Effector memory CD8-positive, alpha-beta T cell (primary cell): Measurements from ENCODE around the gene TLNRD1.

Experiments used
- ATAC-seq: fragments of 150-1000 bp; cut with Tn5 transposase; replicated peaks from 2 replicates; pipeline ENCODE4 v1.10.0; 2021; ENCODE audit warnings: mild to moderate bottlenecking, moderate library complexity
- DNase-seq, 3 experiments: peaks; one replicate each; pipeline ENCODE4 v3.0.0; 2021
- H3K27ac Mint-ChIP-seq, 2 donors: one replicate each; pipeline ENCODE4 v1.8.0; 2022; ENCODE audit warnings: mild to moderate bottlenecking in 2 of 2, mixed read lengths in 2 of 2, moderate library complexity in 2 of 2
- H3K27me3 Mint-ChIP-seq, 2 donors: one replicate each; pipeline ENCODE4 v1.8.0; 2022; ENCODE audit warnings: mixed read lengths in 2 of 2
- H3K36me3 Mint-ChIP-seq: one replicate; pipeline ENCODE4 v1.8.0; 2022; ENCODE audit warnings: mild to moderate bottlenecking, moderate library complexity, mixed read lengths; ENCODE audit not compliant: insufficient read depth
- H3K4me1 Mint-ChIP-seq, 2 donors: one replicate each; pipeline ENCODE4 v1.8.0; 2022; ENCODE audit warnings: low read depth in 2 of 2, mixed read lengths in 2 of 2
- H3K4me3 Mint-ChIP-seq, 2 donors: one replicate each; pipeline ENCODE4 v1.8.0; 2022; ENCODE audit warnings: mild to moderate bottlenecking in 2 of 2, mixed read lengths in 2 of 2, moderate library complexity in 2 of 2
- H3K9me3 Mint-ChIP-seq, 2 donors: one replicate each; pipeline ENCODE4 v1.8.0; 2022; ENCODE audit warnings: mixed read lengths in 2 of 2

Gene TLNRD1

DNA sequence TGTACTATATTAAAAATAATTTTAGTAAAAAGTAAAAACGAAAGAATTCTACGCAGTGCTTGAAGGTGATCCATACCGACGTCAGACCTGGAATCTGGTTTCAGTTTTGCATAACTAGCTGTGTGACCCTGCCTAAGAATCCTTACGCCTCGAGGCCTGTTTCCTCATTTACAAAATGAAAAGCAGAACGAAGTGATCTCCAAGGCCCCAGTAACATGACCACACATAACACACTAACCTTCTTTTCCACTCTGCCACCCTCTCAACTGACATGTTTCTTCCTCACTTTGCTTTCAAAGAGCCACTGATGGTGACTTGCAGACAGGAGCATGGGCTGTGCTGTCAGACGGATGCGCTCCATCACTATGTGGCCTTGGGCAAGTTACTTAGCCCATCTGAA is 15.9 kb upstream of the TLNRD1 start:
- Mint-ChIP-seq H3K4me1 (peaks cover 36 to 55% of the 10 kb centered on the region in 2 donors), H3K27ac (peak overlapping the region in 1 of 2 donors; percentile 66), H3K4me3 (no peak overlapping the region), H3K36me3 (peaks cover 28% of the 10 kb centered on the region), H3K9me3 (no peaks in the 10 kb centered on the region), H3K27me3 (no peaks in the 10 kb centered on the region)
- DNase-seq: no peak
- no peak for ATAC-seq

DNA sequence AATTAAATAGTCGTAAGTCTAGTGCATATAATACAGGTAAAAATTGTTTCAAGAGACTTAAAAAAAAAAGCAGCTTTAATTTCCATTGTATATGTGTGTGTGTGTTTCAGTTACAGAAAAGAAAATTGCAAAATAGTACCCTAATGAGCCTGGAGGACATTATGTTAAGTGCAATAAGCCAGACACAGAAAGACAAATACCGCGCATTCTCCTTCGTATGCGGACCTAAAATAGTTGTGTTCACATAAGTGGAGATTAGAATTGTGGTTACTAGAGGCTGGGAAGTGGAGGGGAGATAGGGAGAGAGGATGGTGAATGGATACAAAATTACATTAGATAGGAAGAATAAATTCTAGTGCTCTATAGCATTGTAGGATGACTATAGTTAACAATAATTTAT is 14.7 kb upstream of the TLNRD1 start:
- H3K27me3 Mint-ChIP-seq: no peaks in the 10 kb centered on the region
- H3K4me3 Mint-ChIP-seq: no peak overlapping the region
- peaks cover 22% of the 10 kb centered on the region for H3K36me3 Mint-ChIP-seq
- no peaks in the 10 kb centered on the region for H3K9me3 Mint-ChIP-seq
- ATAC-seq (no peak), DNase-seq (no peak)
- H3K4me1 Mint-ChIP-seq: peaks cover 36 to 59% of the 10 kb centered on the region in 2 donors
- H3K27ac Mint-ChIP-seq: no peak overlapping the region

- H3K27me3 Mint-ChIP-seq: no peaks in the 10 kb centered on the region
- H3K36me3 Mint-ChIP-seq: peaks cover 17% of the 10 kb centered on the region
- peak overlapping the region in 1 of 2 donors; percentile 9 for H3K27ac Mint-ChIP-seq
- ATAC-seq: no peak
- H3K9me3 Mint-ChIP-seq: no peaks in the 10 kb centered on the region
- H3K4me3 Mint-ChIP-seq: no peak overlapping the region
- peaks cover 36 to 59% of the 10 kb centered on the region in 2 donors for H3K4me1 Mint-ChIP-seq
- DNase-seq: no peak
These were observed 14.2 kb upstream of the TLNRD1 start for GRCh38 chr15:80986487-80986886.

GRCh38 chr15:80988148-80988796 is 12.5 kb upstream of the TLNRD1 start:
- Mint-ChIP-seq H3K27me3 (no peaks in the 10 kb centered on the region), H3K36me3 (peaks cover 10% of the 10 kb centered on the region), H3K9me3 (no peaks in the 10 kb centered on the region), H3K4me1 (peaks cover 36 to 49% of the 10 kb centered on the region in 2 donors), H3K4me3 (peak overlapping the region; percentile 94), H3K27ac (peak overlapping the region; percentile 96 to 97)
- no peak for DNase-seq
- no peak for ATAC-seq

DNA sequence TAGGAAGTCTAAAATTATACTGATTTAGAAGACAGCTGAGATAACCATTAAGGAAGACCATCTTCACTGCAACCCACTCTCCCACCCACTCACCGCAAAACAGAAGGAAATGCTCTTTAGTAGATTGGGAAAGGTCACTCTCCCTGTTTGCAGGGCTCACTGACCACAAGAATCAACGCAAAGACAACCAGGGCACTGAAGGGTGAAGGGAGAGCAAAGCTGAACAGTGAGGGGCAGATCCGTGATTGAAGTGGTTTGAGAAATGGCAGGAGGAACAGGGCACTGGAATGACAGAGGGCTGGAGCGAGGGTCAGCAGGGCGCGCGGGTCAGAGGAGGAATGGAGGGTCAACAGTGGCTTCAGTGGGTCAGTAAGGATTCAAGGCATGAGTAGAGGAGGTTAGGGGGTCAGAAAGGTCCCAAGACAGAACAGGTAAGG is 11.6 kb upstream of the TLNRD1 start:
- peaks cover 33 to 45% of the 10 kb centered on the region in 2 donors for H3K4me1 Mint-ChIP-seq
- no peak for ATAC-seq
- peak overlapping the region; percentile 96 to 97 for H3K27ac Mint-ChIP-seq
- H3K36me3 Mint-ChIP-seq: peaks cover 10% of the 10 kb centered on the region
- no peaks in the 10 kb centered on the region for H3K9me3 Mint-ChIP-seq
- H3K4me3 Mint-ChIP-seq: peak overlapping the region; percentile 94
- no peak for DNase-seq
- no peaks in the 10 kb centered on the region for H3K27me3 Mint-ChIP-seq

- ATAC-seq (peak; percentile 99), DNase-seq (peak; percentile 91 to 94 (median 93))
- Mint-ChIP-seq H3K27ac (peak within 1 kb of the TSS; percentile 96 to 97), H3K4me3 (peak within 1 kb of the TSS; percentile 94), H3K27me3 (no peaks in the 10 kb centered on the region), H3K4me1 (peaks cover 31 to 39% of the 10 kb centered on the region in 2 donors), H3K9me3 (no peaks in the 10 kb centered on the region), H3K36me3 (peaks cover 10% of the 10 kb centered on the region)
These were observed 10.9 kb upstream of the TLNRD1 start, which contains the start of gene MESD for GRCh38 chr15:80989518-80990478. Gene MESD, minus strand, starts transcription at chr15:80989819. Its CDS starts 28 bp downstream, at chr15:80989791.

GRCh38 chr15:80990955-80991354 is 9.8 kb upstream of the TLNRD1 start:
- ATAC-seq (no peak), DNase-seq (no peak)
- H3K27ac Mint-ChIP-seq: no peak overlapping the region
- H3K36me3 Mint-ChIP-seq: peaks cover 12% of the 10 kb centered on the region
- no peak overlapping the region for H3K4me3 Mint-ChIP-seq
- no peaks in the 10 kb centered on the region for H3K9me3 Mint-ChIP-seq
- H3K27me3 Mint-ChIP-seq: no peaks in the 10 kb centered on the region
- H3K4me1 Mint-ChIP-seq: peaks cover 28 to 35% of the 10 kb centered on the region in 2 donors

- Mint-ChIP-seq H3K4me3 (no peak overlapping the region), H3K4me1 (peaks cover 29 to 34% of the 10 kb centered on the region in 2 donors), H3K27me3 (no peaks in the 10 kb centered on the region), H3K36me3 (peaks cover 13% of the 10 kb centered on the region), H3K9me3 (no peaks in the 10 kb centered on the region), H3K27ac (no peak overlapping the region)
- no peak for ATAC-seq
- no peak for DNase-seq
These were observed 9.3 kb upstream of the TLNRD1 start for GRCh38 chr15:80991421-80991820.

GRCh38 chr15:80992006-80992405 is 8.7 kb upstream of the TLNRD1 start:
- no peaks in the 10 kb centered on the region for H3K27me3 Mint-ChIP-seq
- no peak overlapping the region for H3K4me3 Mint-ChIP-seq
- H3K27ac Mint-ChIP-seq: no peak overlapping the region
- H3K36me3 Mint-ChIP-seq: peaks cover 13% of the 10 kb centered on the region
- no peaks in the 10 kb centered on the region for H3K9me3 Mint-ChIP-seq
- no peak for ATAC-seq
- H3K4me1 Mint-ChIP-seq: peaks cover 23 to 28% of the 10 kb centered on the region in 2 donors
- no peak for DNase-seq

DNA sequence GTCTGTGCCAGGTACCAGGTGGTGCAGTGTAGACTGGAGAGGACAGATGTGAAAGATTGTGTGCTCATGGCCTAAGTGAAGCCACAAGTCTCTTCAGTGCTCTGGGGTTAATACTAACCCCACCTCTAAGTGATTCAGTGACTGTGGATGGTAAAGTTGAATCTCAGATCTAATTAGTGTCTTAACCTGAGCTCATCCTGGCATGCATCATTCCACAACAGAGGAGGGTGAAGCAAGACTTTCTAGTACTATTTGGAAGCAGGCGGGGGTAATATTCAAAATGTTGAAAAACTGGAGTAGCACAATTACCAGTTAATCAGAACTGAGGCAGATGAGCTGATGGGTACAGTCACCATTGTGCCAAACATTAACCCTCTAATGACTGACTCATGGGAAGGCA is 8.3 kb upstream of the TLNRD1 start:
- Mint-ChIP-seq H3K27me3 (no peaks in the 10 kb centered on the region), H3K9me3 (no peaks in the 10 kb centered on the region), H3K36me3 (peaks cover 13% of the 10 kb centered on the region), H3K4me3 (no peak overlapping the region), H3K27ac (no peak overlapping the region), H3K4me1 (peaks cover 21 to 29% of the 10 kb centered on the region in 2 donors)
- ATAC-seq (no peak), DNase-seq (no peak)

DNA sequence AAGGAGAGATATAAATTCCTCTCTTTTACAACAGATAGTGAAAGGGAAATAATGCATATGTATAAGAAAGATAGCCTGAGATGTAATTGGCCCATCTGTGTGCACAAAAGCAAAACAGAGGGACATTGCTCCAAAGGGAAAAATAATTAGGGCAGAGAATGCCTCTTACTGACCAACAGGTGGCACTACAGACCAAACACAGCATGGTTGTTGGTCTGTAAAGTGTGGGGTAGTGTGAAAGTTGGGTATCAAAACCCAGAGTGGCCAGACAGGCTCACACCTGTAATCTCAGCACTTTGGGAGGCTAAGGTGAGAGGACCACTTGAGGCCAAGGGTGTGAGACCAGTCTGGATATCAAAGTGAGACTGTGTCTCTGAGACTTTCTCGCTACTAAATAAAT is 4.5 kb upstream of the TLNRD1 start:
- Mint-ChIP-seq H3K4me1 (peaks cover 17 to 18% of the 10 kb centered on the region in 2 donors), H3K36me3 (peaks cover 21% of the 10 kb centered on the region), H3K9me3 (no peaks in the 10 kb centered on the region), H3K4me3 (no peak overlapping the region), H3K27ac (peak overlapping the region in 1 of 2 donors; percentile 76), H3K27me3 (no peaks in the 10 kb centered on the region)
- DNase-seq (no peak), ATAC-seq (no peak)

GRCh38 chr15:80997692-80998091 is 3.0 kb upstream of the TLNRD1 start:
- Mint-ChIP-seq H3K9me3 (no peaks in the 10 kb centered on the region), H3K27me3 (no peaks in the 10 kb centered on the region), H3K4me1 (peaks cover 17 to 18% of the 10 kb centered on the region in 2 donors), H3K4me3 (no peak overlapping the region), H3K36me3 (peaks cover 30% of the 10 kb centered on the region), H3K27ac (peak overlapping the region in 1 of 2 donors; percentile 75)
- ATAC-seq (no peak), DNase-seq (no peak)

- Mint-ChIP-seq H3K27ac (peak overlapping the region; percentile 26 to 27), H3K27me3 (no peaks in the 10 kb centered on the region), H3K4me3 (no peak overlapping the region), H3K4me1 (peaks cover 18 to 20% of the 10 kb centered on the region in 2 donors), H3K36me3 (peaks cover 34% of the 10 kb centered on the region), H3K9me3 (no peaks in the 10 kb centered on the region)
- no peak for DNase-seq
- ATAC-seq: no peak
These were observed 2.5 kb upstream of the TLNRD1 start for GRCh38 chr15:80998251-80998650.
